IMR-90 (cell line): ENCODE data around the gene TUBGCP6. TPM values are rescaled to one million over a fixed set of nuclear protein-coding genes. Genes with fewer than 3 reads are reported as not detected.

Experiments used
- ATAC-seq: fragments of 200-7000 bp; cut with Tn5 transposase; 2 replicates; pipeline ENCODE4 v1.9.1; 2020; ENCODE audit warnings: low read depth, mild to moderate bottlenecking, moderate library complexity
- BruUV-seq: library from RNA; stranded (reverse); fragments of 400-500 nt; replicated peaks from 2 replicates; lab custom pipeline; 2021; lab: Mats Ljungman, UMichigan
- CTCF ChIA-PET: fragments of 300-600 bp; formaldehyde crosslinking; extraction: SDS; loops from one replicate; lab custom pipeline; 2021; ENCODE audit warnings: antibody characterized with exemption; lab: Yijun Ruan, JAX
- POLR2A ChIA-PET: fragments of 300-600 bp; sonication (Branson Sonifier 250); formaldehyde crosslinking; loops from one replicate; lab custom pipeline; 2022; ENCODE audit warnings: antibody characterized with exemption; ENCODE audit not compliant: unreplicated experiment; lab: Charles Lee
- DNase-seq: peaks from one replicate; pipeline ENCODE4 v3.0.0; 2013
- H2AFZ ChIP-seq: replicated peaks from 2 replicates; pipeline ENCODE3; 2013; ENCODE audit warnings: low read length, mild to moderate bottlenecking; ENCODE audit not compliant: poor library complexity
- H2AK5ac ChIP-seq: 2 replicates; pipeline ENCODE4 v1.6.1; 2013; ENCODE audit warnings: low read depth, low read length, inconsistent platforms
- H2AK9ac ChIP-seq: replicated peaks from 2 replicates; pipeline ENCODE3; 2013; ENCODE audit warnings: mild to moderate bottlenecking, low read depth, low read length, moderate library complexity; ENCODE audit not compliant: poor library complexity
- H2BK120ac ChIP-seq: 2 replicates; pipeline ENCODE4 v1.6.1; 2013; ENCODE audit warnings: low read depth, low read length, inconsistent platforms
- H2BK15ac ChIP-seq: 3 replicates; pipeline ENCODE4 v1.6.1; 2013; ENCODE audit warnings: low read depth, low read length, inconsistent platforms
- H2BK20ac ChIP-seq: 2 replicates; pipeline ENCODE4 v1.6.1; 2013; ENCODE audit warnings: low read depth, mild to moderate bottlenecking, inconsistent platforms, low read length, moderate library complexity
- H2BK5ac ChIP-seq: 2 replicates; pipeline ENCODE4 v1.6.1; 2013; ENCODE audit warnings: mild to moderate bottlenecking, low read depth, low read length, inconsistent platforms; ENCODE audit not compliant: poor library complexity, severe bottlenecking
- H3K14ac ChIP-seq: replicated peaks from 2 replicates; pipeline ENCODE4 v1.6.1; 2013; ENCODE audit warnings: low read depth, low read length, inconsistent platforms
- H3K18ac ChIP-seq: 2 replicates; pipeline ENCODE4 v1.6.1; 2013; ENCODE audit warnings: low read depth, low read length, control low read depth
- H3K23ac ChIP-seq: 2 replicates; pipeline ENCODE4 v1.6.1; 2013; ENCODE audit warnings: low read depth, low read length, inconsistent platforms
- H3K27ac ChIP-seq: 2 replicates; pipeline ENCODE4 v1.5.1; 2013; ENCODE audit warnings: mild to moderate bottlenecking, control low read depth, low read length; ENCODE audit not compliant: insufficient read depth
- H3K27me3 ChIP-seq: 2 replicates; pipeline ENCODE4 v1.6.1; 2013; ENCODE audit warnings: low read length; ENCODE audit not compliant: control insufficient read depth, insufficient read depth
- H3K36me3 ChIP-seq: 2 replicates; pipeline ENCODE4 v1.6.1; 2013; ENCODE audit warnings: low read length, mixed read lengths; ENCODE audit not compliant: control insufficient read depth, insufficient read depth
- H3K4ac ChIP-seq: 2 replicates; pipeline ENCODE4 v1.6.1; 2013; ENCODE audit warnings: low read depth, low read length, inconsistent platforms
- H3K4me1 ChIP-seq: 2 replicates; pipeline ENCODE4 v1.6.1; 2013; ENCODE audit warnings: low read length, mixed read lengths; ENCODE audit not compliant: control insufficient read depth, insufficient read depth
- H3K4me2 ChIP-seq: 2 replicates; pipeline ENCODE4 v1.6.1; 2013; ENCODE audit warnings: low read depth, mild to moderate bottlenecking, control low read depth, low read length, moderate library complexity
- H3K4me3 ChIP-seq: 2 replicates; pipeline ENCODE4 v1.5.1; 2013; ENCODE audit warnings: low read depth, mild to moderate bottlenecking, control low read depth, low read length, moderate library complexity; ENCODE audit not compliant: insufficient read depth
- H3K56ac ChIP-seq: 2 replicates; pipeline ENCODE4 v1.6.1; 2013; ENCODE audit warnings: low read length, inconsistent platforms; ENCODE audit not compliant: insufficient read depth; ENCODE audit errors: extremely low read depth
- H3K79me1 ChIP-seq, 2 experiments: 2 replicates each; pipeline ENCODE4 v1.6.1; 2013; ENCODE audit warnings: low read length in 2 of 2, inconsistent platforms in 1 of 2, low read depth in 1 of 2
- H3K9ac ChIP-seq: 2 replicates; pipeline ENCODE4 v1.6.1; 2013; ENCODE audit warnings: low read depth, low read length, control low read depth
- H3K9me1 ChIP-seq: 2 replicates; pipeline ENCODE4 v1.6.1; 2013; ENCODE audit warnings: low read length, inconsistent platforms; ENCODE audit not compliant: insufficient read depth
- H3K9me3 ChIP-seq: 2 replicates; pipeline ENCODE4 v1.6.1; 2013; ENCODE audit warnings: low read length; ENCODE audit not compliant: control insufficient read depth, insufficient read depth
- H4K20me1 ChIP-seq: 2 replicates; pipeline ENCODE4 v1.6.1; 2013; ENCODE audit warnings: low read length, inconsistent platforms; ENCODE audit not compliant: insufficient read depth
- H4K5ac ChIP-seq: 2 replicates; pipeline ENCODE4 v1.6.1; 2013; ENCODE audit warnings: mild to moderate bottlenecking, low read depth, low read length, control low read depth
- H4K8ac ChIP-seq, 2 experiments: 2 replicates each; pipeline ENCODE4 v1.6.1; 2013; ENCODE audit warnings: low read depth in 2 of 2, low read length in 2 of 2, control low read depth in 1 of 2, inconsistent platforms in 1 of 2
- H4K91ac ChIP-seq: 2 replicates; pipeline ENCODE4 v1.6.1; 2013; ENCODE audit warnings: low read depth, low read length, inconsistent platforms; ENCODE audit not compliant: insufficient read depth
- MXI1 ChIP-seq: IDR thresholded peaks from 2 replicates; pipeline ENCODE4 v1.6.1; 2012; ENCODE audit warnings: low read depth, mild to moderate bottlenecking, low read length, moderate library complexity, borderline replicate concordance
- RAD21 ChIP-seq: IDR thresholded peaks from 2 replicates; pipeline ENCODE4 v1.6.1; 2012; ENCODE audit warnings: low read length, improper control_type of control experiment
- WGBS, 2 experiments: methylation state at CpG; one replicate each; pipeline versions ENCODE4 v1.1.5 to v1.1.7; 2013; ENCODE audit warnings: missing lambda C conversion rate in 2 of 2; ENCODE audit not compliant: insufficient read length in 1 of 2; ENCODE audit errors: extremely low coverage in 2 of 2; 5-methylcytosine and 5-hydroxymethylcytosine counted together
- dilution Hi-C: fragments of 300-500 bp; cut with HindIII; formaldehyde crosslinking; loops from one replicate; pipeline ENCODE4 v1.14.3; 2018; ENCODE audit warnings: low sequenced_read_pairs; ENCODE audit not compliant: unreplicated experiment
- in situ Hi-C: fragments of 300-500 bp; cut with MboI; formaldehyde crosslinking; loops from 3 replicates; pipeline ENCODE4 v1.14.3; 2019; ENCODE audit warnings: low sequenced_read_pairs, inconsistent platforms, mixed read lengths
- intact Hi-C: fragments of 100-400 bp; cut with micrococcal nuclease; formaldehyde crosslinking; loops from 2 replicates; pipeline ENCODE4 v1.10.0; 2022
- polyA plus RNA-seq, 3 experiments: library from polyadenylated mRNA; depleted of rRNA; stranded (reverse); fragments of >200 nt; gene quantifications; 2 replicates each; pipeline ENCODE4 v1.2.3, GENCODE V29; 2012; ENCODE audit warnings: low replicate concordance in 1 of 3
- total RNA-seq: library from RNA; depleted of rRNA; stranded (reverse); fragments of >200 nt; gene quantifications from 2 replicates; pipeline ENCODE4 v1.2.3, GENCODE V29; 2012

The TUBGCP6 gene
- total and polyA plus RNA-seq, 2 of the 4 experiments (the other 2 are of a cell fraction), result 10.8 to 28.6 TPM

DNA sequence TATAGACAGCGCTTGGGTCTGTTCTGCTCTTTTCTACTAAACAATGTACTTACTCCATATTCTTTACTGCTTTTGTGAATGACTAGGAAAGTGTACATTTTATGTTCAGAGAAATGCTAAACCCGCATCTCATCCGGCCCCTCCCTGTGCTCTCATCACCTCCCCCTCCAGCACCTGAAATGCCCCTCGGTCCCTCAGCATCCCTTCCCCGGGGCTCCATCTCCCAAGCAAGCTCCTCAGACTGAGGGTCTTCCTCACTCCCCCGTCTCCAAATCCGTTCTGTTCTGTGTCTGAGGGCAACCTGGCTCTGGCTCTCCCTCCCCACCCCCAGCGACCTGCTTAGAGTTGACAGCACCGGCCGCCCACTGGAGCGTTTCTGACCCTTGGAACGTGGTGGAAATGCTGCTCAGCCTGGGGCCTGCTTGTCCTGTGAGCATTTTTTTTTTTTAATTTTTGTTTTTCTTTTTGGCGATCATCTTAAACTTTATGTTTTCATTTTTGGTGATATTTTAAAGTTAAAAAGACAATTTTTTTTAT, 42.6 kb downstream of the TUBGCP6 start:
- no peak for ATAC-seq
- H3K18ac ChIP-seq, result no peak overlapping the region
- H2BK20ac ChIP-seq, result no peak overlapping the region
- peak overlapping the region; percentile 69 for H3K9ac ChIP-seq
- H3K79me1 ChIP-seq, result peaks cover 41 to 56% of the 10 kb centered on the region in 2 experiments
- peak overlapping the region; percentile 94 for H2AFZ ChIP-seq
- in situ Hi-C loops (loop anchor here (25.0 kb wide), 1 partner anchor 390 kb away; no protein-coding TSS in a partner anchor), intact Hi-C loops (loop anchor here (10.0 kb wide), 1 partner anchor 227 kb away; no protein-coding TSS in a partner anchor), dilution Hi-C loops (no loop called here)
- no peak for DNase-seq
- H3K56ac ChIP-seq, result no peak overlapping the region
- H2AK5ac ChIP-seq, result no peak overlapping the region
- peaks cover 4% of the 10 kb centered on the region; the same call in 1 of the 2 replicates for H3K4me1 ChIP-seq
- H2AK9ac ChIP-seq, result no peak overlapping the region
- H3K4ac ChIP-seq, result no peak overlapping the region
- peak overlapping the region; percentile 93 for H3K4me2 ChIP-seq
- peaks cover 13% of the 10 kb centered on the region for H4K20me1 ChIP-seq
- peak overlapping the region; percentile 31 for H3K23ac ChIP-seq
- no peak overlapping the region for H4K91ac ChIP-seq
- H2BK5ac ChIP-seq, result no peak overlapping the region
- TF ChIP-seq MXI1, result no peak
- no peak for TF ChIP-seq RAD21
- H3K36me3 ChIP-seq, result peaks cover 22% of the 10 kb centered on the region
- H3K4me3 ChIP-seq, result peak overlapping the region; percentile 92
- no peak overlapping the region for H3K14ac ChIP-seq
- H2BK120ac ChIP-seq, result no peak overlapping the region
- POLR2A ChIA-PET, result no interaction called here
- no peak overlapping the region for H4K8ac ChIP-seq
- WGBS, 2 experiments, result 67% methylated on average over 3 of the region's 13 CpGs; no CpG with 5 or more reads in 1 of the 2 experiments
- 0 out of 2 replicates have a peak, but pooled peaks cover 2% of the 10 kb centered on the region for H3K9me1 ChIP-seq
- H3K9me3 ChIP-seq, result no peaks in the 10 kb centered on the region
- H4K5ac ChIP-seq, result no peak overlapping the region
- no peak overlapping the region for H2BK15ac ChIP-seq
- BruUV-seq, result no TSS peak
- H3K27ac ChIP-seq, result no peak overlapping the region
- CTCF ChIA-PET, result no interaction called here
- H3K27me3 ChIP-seq, result no peaks in the 10 kb centered on the region
